GM18867 (cell line): ENCODE results near the gene SLC4A8.

Experiments
- ATAC-seq: cut with Tn5 transposase; IDR thresholded peaks from one replicate; pipeline ENCODE4 v1.9.1; 2021; ENCODE audit warnings: mild to moderate bottlenecking, moderate library complexity; ENCODE audit not compliant: unreplicated experiment

SLC4A8 gene

GRCh38 chr12:51395283-51396230 is 29.1 kb upstream of the SLC4A8 start:
- peak; percentile 42 for ATAC-seq

- no peak for ATAC-seq
Observed at GRCh38 chr12:51397670-51398069, 27.0 kb upstream of the SLC4A8 start.

- no peak for ATAC-seq
Observed at GRCh38 chr12:51399891-51400290, 24.7 kb upstream of the SLC4A8 start.

GRCh38 chr12:51401020-51401419 is 23.6 kb upstream of the SLC4A8 start:
- no peak for ATAC-seq

- ATAC-seq, result no peak
Observed at GRCh38 chr12:51401486-51401885, 23.1 kb upstream of the SLC4A8 start.

- no peak for ATAC-seq
Observed at GRCh38 chr12:51401900-51402299, 22.7 kb upstream of the SLC4A8 start.

- ATAC-seq, result no peak
Observed at GRCh38 chr12:51403159-51403558, 21.5 kb upstream of the SLC4A8 start.

- no peak for ATAC-seq
Observed at GRCh38 chr12:51403681-51404136, 20.9 kb upstream of the SLC4A8 start.

GRCh38 chr12:51404627-51405026 is 20.0 kb upstream of the SLC4A8 start:
- ATAC-seq, result no peak

- no peak for ATAC-seq
Observed at GRCh38 chr12:51405801-51406207, 18.8 kb upstream of the SLC4A8 start.

GRCh38 chr12:51406290-51406689 is 18.3 kb upstream of the SLC4A8 start:
- ATAC-seq, result no peak

- ATAC-seq, result no peak
Observed at GRCh38 chr12:51406859-51407258, 17.8 kb upstream of the SLC4A8 start.

- ATAC-seq, result no peak
Observed at GRCh38 chr12:51407604-51408003, 17.0 kb upstream of the SLC4A8 start.

- ATAC-seq, result no peak
Observed at GRCh38 chr12:51409846-51410245, 14.8 kb upstream of the SLC4A8 start.

GRCh38 chr12:51413149-51413548 is 11.5 kb upstream of the SLC4A8 start:
- no peak for ATAC-seq

- ATAC-seq, result no peak
Observed at GRCh38 chr12:51413791-51414190, 10.8 kb upstream of the SLC4A8 start.

GRCh38 chr12:51415931-51416330 is 8.7 kb upstream of the SLC4A8 start:
- no peak for ATAC-seq

GRCh38 chr12:51417826-51418225 is 6.8 kb upstream of the SLC4A8 start:
- ATAC-seq, result no peak

- no peak for ATAC-seq
Observed at GRCh38 chr12:51419425-51420193, 5.0 kb upstream of the SLC4A8 start.

- ATAC-seq, result no peak
Observed at GRCh38 chr12:51421266-51421884, 3.3 kb upstream of the SLC4A8 start.

- no peak for ATAC-seq
Observed at GRCh38 chr12:51424094-51424661, 453 bp upstream of the SLC4A8 start.
